ENCODE data around the gene GALNT7.
A peak's percentile ranks its signal among the peaks of the same experiment; 100 is the strongest.
"Not testable (repeated sequence)": the region's sequence is repeated elsewhere in the genome, so short reads cannot be mapped to it uniquely, and the experiment has no call there.

Gene GALNT7

GRCh38 chr4:173189117-173189693 lies 20.6 kb downstream of the GALNT7 start:
- no peak for DNase-seq (ENCODE audit: low read depth)

GRCh38 chr4:173191623-173192041 lies 23.0 kb downstream of the GALNT7 start:
- H3K4me3 ChIP-seq (ENCODE audit: low read depth, low read length) = no peak overlapping the region
- DNase-seq (ENCODE audit: low read depth) = no peak

More at GRCh38 chr4:173189117-173189693, 20.6 kb downstream of the GALNT7 start:
- H3K4me3 ChIP-seq (ENCODE audit: low read depth, low read length) = no peak overlapping the region

GRCh38 chr4:173192375-173193162 lies 24.0 kb downstream of the GALNT7 start:
- no peak for DNase-seq (ENCODE audit: low read depth)
- H3K4me3 ChIP-seq (ENCODE audit: low read depth, low read length) = no peak overlapping the region

- no peak for DNase-seq (ENCODE audit: low read depth)
Measured at GRCh38 chr4:173194157-173194556, 25.5 kb downstream of the GALNT7 start.

DNA sequence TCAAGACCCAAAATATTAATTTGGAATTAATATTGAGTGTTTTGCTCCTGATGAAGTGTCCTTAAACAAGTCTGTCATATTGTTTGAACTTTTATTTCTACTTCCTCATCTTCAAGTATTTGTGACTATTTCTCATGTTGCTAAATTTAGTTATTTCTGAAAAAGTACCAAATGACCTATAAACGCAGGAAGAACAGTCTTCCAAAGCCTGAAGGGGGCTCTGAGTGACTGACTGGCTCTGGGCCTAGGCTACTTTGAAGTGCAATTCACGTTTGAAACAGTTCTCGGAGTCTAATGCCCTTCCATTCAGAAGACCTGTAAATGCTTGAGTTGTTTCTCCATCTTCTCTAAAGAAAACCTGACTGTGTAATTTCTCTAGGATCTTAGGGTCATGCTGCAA lies 26.5 kb downstream of the GALNT7 start:
- DNase-seq (ENCODE audit: low read depth) = no peak
- no peak overlapping the region for H3K4me3 ChIP-seq (ENCODE audit: low read depth, low read length)

More at GRCh38 chr4:173194157-173194556, 25.5 kb downstream of the GALNT7 start:
- no peak overlapping the region for H3K4me3 ChIP-seq (ENCODE audit: low read depth, low read length)

GRCh38 chr4:173199553-173199952 lies 30.9 kb downstream of the GALNT7 start:
- no peak for DNase-seq (ENCODE audit: low read depth)
- H3K4me3 ChIP-seq (ENCODE audit: low read depth, low read length) = no peak overlapping the region

DNA sequence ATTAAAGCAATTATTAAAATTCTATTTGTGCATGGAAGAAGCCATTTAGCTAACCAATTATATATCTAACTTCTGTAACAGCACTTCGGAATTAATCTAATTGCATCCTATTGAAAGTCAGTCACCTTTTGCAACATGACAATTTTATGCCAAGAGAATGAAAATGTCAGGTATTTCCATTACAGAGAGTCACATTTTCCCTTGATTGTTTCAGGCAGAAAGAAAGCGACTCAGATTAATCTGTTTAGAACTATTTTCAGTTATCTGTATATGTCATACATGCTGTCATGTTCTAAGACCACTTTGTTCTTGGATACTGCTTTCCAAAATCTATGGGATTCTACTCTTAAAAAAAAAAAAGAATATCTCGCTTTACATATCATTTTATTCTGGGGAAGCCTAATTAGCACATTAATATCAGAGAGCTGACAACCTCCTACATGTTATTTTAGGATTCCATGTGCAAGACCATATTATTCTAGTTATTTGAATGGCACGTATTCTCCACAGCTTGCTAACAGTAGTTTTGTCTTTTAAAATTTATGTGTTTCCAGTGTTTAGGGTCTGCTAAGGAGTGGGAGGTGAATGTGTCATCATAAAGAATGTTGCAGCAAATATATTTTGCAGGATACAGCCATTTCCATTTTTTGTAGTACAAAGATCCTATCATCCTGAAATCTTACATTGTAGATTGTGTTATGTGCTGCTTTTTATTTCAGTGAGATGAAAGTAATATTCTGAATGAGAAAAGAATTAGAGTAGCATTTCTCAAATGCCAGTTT lies 31.7 kb downstream of the GALNT7 start:
- no peak for DNase-seq (ENCODE audit: low read depth)
- no peak overlapping the region for H3K4me3 ChIP-seq (ENCODE audit: low read depth, low read length)

DNA sequence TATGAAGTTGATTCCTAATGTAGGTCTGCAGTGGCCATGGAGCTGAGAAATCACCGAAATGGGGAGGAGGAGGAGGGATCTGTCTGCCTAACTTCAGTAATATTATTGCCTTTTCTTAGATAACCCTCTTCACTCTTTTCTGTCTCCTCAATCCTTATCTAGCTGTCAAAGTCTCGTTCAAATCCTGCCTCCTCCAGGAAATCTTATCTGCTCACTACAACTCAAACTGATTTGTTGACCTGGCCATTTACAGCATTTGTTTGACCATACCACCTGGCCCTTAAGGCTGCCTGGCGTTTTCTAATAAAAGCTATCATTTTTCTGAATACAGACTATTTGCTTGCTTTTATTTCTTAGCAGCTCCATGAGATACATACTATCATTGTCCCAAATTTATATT lies 33.8 kb downstream of the GALNT7 start:
- H3K4me3 ChIP-seq (ENCODE audit: low read depth, low read length) = no peak overlapping the region
- no peak for DNase-seq (ENCODE audit: low read depth)

GRCh38 chr4:173205656-173206055 lies 37.0 kb downstream of the GALNT7 start:
- DNase-seq (ENCODE audit: low read depth) = no peak
- H3K4me3 ChIP-seq (ENCODE audit: low read depth, low read length) = no peak overlapping the region

GRCh38 chr4:173208420-173208819 lies 39.8 kb downstream of the GALNT7 start:
- no peak for DNase-seq (ENCODE audit: low read depth)
- H3K4me3 ChIP-seq (ENCODE audit: low read depth, low read length) = no peak overlapping the region

DNA sequence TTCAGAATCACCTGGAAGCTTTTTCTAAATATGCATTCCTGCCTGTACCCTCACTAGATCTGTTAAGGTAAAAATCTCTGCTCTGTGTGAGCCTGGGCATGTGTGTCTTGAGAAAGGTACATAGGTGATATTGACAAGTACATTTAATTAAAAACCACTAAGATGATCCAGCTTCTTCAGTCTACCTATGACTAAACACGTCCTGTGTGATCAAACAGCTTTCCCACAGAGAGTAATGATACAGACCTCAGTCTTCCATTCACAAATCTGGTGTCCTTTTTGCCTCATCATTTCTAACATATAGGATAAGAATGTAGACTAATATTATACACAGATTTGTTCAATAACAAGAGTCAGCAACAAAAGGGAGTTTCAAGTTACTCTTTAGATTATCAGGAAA lies 42.6 kb downstream of the GALNT7 start:
- DNase-seq (ENCODE audit: low read depth) = no peak
- H3K4me3 ChIP-seq (ENCODE audit: low read depth, low read length) = no peak overlapping the region

GRCh38 chr4:173211838-173212237 lies 43.2 kb downstream of the GALNT7 start:
- DNase-seq (ENCODE audit: low read depth) = peak; percentile 12
- H3K4me3 ChIP-seq (ENCODE audit: low read depth, low read length) = no peak overlapping the region

GRCh38 chr4:173212379-173212778 lies 43.8 kb downstream of the GALNT7 start:
- no peak for DNase-seq (ENCODE audit: low read depth)
- H3K4me3 ChIP-seq (ENCODE audit: low read depth, low read length) = no peak overlapping the region

- no peak overlapping the region for H3K4me3 ChIP-seq (ENCODE audit: low read depth, low read length)
- DNase-seq (ENCODE audit: low read depth) = no peak
Measured at GRCh38 chr4:173213296-173213695, 44.7 kb downstream of the GALNT7 start.

- H3K4me3 ChIP-seq (ENCODE audit: low read depth, low read length) = no peak overlapping the region
- no peak for DNase-seq (ENCODE audit: low read depth)
Measured at GRCh38 chr4:173214231-173214630, 45.6 kb downstream of the GALNT7 start.

DNA sequence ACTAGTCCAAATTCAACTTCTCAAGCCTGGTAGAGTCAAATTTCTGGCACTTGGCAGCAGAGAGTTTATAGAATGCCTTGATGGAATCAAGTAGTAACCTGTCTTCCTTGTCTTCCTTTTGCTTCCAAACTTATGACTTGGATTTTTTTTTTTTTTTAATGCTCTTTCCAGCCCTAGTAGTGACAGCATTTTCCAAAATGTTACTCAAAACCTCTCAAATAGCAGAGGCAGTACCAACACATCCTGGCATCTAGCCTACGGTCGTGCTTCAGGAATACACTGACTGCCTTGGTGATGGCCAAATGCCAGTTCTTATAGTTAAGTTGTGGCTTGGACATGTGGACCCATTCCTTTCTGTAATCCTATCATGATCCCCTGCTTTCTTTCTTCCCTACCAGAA lies 46.0 kb downstream of the GALNT7 start:
- DNase-seq (ENCODE audit: low read depth) = peak; percentile 51
- H3K4me3 ChIP-seq (ENCODE audit: low read depth, low read length) = no peak overlapping the region

DNA sequence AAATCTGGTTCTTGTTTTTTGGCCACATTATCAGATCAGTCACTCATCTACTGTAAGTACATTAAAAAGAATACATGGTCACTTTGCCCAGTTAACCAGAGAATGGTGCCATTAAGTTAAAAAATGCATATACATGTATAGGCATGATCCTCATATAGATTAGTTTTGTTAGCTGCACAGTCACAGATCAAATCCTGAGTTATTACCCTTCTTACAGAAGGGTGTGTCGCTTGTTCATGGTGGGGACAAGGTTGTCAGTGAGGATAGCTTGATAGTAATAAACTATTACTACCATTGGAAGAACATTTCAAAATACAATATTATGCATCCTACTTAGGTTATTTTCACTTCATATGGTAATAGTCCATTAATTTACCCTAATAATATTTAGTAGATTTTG lies 48.5 kb downstream of the GALNT7 start:
- DNase-seq (ENCODE audit: low read depth) = no peak
- H3K4me3 ChIP-seq (ENCODE audit: low read depth, low read length) = no peak overlapping the region

DNA sequence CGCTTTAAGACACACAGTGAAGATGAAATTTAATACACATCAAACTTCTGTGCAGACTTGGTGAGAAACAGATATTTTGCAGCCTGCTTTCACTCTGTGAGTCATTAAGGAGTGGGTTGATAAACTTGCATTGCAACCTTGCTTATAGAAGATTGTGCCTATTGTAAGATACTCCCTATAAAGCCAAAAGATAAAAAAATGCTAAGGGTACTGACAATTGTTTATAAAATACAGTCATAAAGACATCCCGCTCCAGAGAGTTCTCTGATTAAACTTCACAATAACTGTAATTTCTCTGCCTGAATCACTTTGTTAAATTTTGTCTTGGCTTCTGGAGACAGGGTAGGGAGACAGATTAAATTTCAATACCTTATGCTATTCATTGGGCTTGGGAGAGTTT lies 49.1 kb downstream of the GALNT7 start:
- no peak overlapping the region for H3K4me3 ChIP-seq (ENCODE audit: low read depth, low read length)
- DNase-seq (ENCODE audit: low read depth) = peak; percentile 29

DNA sequence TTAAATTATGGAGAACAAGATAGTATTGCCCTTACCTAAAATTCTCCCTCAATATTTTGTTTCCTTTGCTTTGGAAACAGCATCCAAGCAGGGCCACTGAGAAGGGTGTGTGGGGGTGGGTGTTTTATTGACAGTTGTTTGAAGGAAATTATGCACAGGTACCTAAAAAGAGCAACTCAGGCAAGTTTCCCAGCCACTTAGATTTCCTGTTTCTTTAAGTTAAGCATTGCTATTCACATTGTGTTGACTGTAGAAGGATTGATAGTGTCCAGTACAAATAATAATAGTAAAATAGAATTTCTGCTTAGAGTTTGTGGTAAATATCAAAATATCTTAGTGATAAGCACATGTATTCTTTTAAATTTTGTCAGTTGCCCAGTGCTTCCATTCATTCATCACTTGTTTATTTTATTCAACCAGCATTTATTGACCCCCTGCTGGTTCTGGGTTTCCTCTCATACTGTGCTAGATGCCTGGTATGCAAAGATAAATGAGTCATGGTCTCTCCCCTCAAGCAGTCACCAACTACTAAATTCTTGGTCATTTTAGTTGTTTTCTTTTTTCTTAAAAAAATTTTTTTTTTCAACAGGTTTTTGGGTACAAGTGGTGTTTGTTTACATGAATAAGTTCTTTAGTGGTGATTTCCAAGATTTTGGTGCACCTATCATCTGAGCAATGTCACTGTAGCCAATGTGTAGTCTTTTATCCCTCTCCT lies 50.0 kb downstream of the GALNT7 start:
- no peak overlapping the region for H3K4me3 ChIP-seq (ENCODE audit: low read depth, low read length)
- peak; percentile 15 for DNase-seq (ENCODE audit: low read depth)

DNA sequence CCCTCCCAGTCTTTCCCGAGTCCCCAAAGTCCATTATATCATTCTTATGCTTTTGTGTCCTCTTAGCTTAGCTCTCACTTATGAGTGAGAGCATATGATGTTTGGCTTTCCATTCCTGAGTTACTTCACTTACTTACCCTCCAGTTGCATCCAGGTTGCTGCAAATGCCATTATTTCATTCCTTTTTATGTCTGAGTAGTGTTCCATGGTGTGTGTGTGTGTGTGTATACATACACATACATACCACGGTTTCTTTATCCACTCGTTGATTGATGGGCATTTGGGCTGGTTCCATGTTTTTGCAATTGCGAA lies 50.5 kb downstream of the GALNT7 start:
- not testable (repeated sequence) for H3K4me3 ChIP-seq (ENCODE audit: low read depth, low read length); DNase-seq (ENCODE audit: low read depth)

Data from skeletal muscle cell (primary cell).